HG02973 (cell line): Measurements from ENCODE around the gene SELENOT.

Source experiments
- ATAC-seq: cut with Tn5 transposase; IDR thresholded peaks from one replicate; pipeline ENCODE4 v1.9.1; 2021; ENCODE audit warnings: moderate library complexity; ENCODE audit not compliant: unreplicated experiment

Gene SELENOT

GRCh38 chr3:150662410-150663200, 59.5 kb downstream of the SELENOT start:
- no peak for ATAC-seq

- no peak for ATAC-seq
These were observed 60.3 kb downstream of the SELENOT start for GRCh38 chr3:150663461-150663860.

GRCh38 chr3:150666167-150666566, 63.0 kb downstream of the SELENOT start:
- ATAC-seq = no peak

GRCh38 chr3:150673966-150674365, 70.8 kb downstream of the SELENOT start:
- ATAC-seq = no peak

DNA sequence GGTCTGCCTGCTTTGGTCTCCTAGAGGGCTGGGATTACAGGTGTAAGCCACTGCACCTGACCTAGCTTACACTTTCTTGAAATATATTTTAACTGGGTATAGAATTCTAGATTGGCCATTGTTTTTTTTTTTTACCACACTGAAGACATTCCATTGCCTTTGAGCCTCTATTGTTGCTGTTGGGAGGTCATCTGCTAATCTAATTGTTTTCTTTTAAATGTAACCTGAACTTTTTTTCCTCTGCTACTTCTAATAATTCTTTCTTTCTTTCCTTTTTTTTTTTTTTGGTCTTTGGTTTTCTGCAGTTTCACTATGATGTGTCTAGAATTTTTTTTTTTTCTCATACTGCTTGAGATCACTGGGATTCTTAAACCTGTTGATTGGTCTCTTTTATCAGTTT, 72.5 kb downstream of the SELENOT start:
- ATAC-seq = no peak
